Heart left ventricle (tissue), 13 donors: ENCODE measurements around the gene EVA1C.

ENCODE experiments used
- POLR2A ChIP-seq, 2 donors: fragments of 450-650 bp; IDR thresholded peaks; one replicate each; pipeline ENCODE4 v1.6.1; 2017; ENCODE audit warnings: antibody characterized with exemption in 2 of 2, mild to moderate bottlenecking in 2 of 2, moderate library complexity in 2 of 2
- TF ChIP-seq, protein P1 (sequence below), 12 donors: fragments of 200-600 bp; sonication (generic) in 4 of 12; IDR thresholded peaks; one replicate each; pipeline versions ENCODE4 v1.5.0 to v1.8.0; 2018 to 2022; ENCODE audit warnings: antibody characterized with exemption in 12 of 12, mild to moderate bottlenecking in 5 of 12
- donor health status: ischemic (EF 13 %, LVEDD 7.1; RV severe dilation, severe dysfunction).
- donor health status: DM: no; HTN: yes; CAD: no.
- donor health status: DM: no; HTN: no; CAD: no.
- donor health status: ischemic (EF 25% LVEDD 6.9; RV normal size, moderate dysfunction).
- donor health status: ischemic (EF 25% LVEDD 5.7; RV mildly dilated, moderate dysfunction).
- donor health status: ischemic (EF 35%, LVEDD 5.7; RV mildly dilated, moderate dysfunction).
- donor health status: nonischemic (EF 11% LVEDD 7.7; RV severe dilation, severe dysfunction).
- donor health status: DM: yes; HTN: yes; CAD: no.
- donor health status: PGD.
- donor health status: ischemic (EF 29% LVEDD 5.4; RV normal size, mild dysfunction).
- donor health status: nonischemic (EF 23%, LVEDD 6.1; RV moderate dilation, normal function).

DNA sequence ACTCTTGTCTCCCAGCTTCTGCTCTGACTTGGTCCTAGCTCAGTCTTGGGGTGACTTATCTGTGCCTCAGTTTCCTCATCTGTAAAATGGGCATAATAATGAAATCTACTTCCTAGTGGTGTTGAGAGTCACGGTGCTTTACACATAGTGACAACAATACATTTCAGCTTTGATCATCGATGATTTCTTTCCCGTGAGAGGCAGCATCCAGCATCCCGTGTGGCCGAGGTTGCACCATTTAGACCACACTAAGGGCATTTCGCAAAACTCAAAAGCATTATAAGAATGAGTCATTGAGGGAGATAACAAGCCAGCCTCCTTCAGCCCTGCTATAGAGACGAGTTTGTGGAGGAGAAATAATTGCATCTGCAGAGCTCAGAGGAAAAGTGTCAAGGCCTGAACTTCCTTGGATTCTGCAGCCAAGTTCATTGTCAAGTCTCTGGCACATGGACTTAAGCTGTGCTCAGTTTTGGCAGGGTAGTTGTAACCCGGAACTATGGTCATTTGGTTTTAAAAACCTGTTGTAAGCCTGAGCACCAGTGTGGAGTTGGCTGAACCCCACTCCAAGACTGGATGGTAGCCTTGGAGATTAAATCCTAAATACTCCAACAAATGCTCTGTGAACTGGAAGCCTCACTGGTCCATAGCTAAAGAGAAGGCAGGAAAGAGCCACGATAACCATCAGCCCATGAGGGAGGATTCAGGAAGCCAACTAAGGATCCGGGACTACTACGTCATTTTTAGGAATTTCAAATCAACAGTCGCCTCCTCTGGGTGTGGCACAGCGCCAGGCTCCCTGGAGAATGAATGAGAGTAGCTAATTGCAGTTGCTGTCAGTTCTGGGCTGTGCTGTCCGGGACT is 108.6 kb downstream of the EVA1C start:
- no peak for TF ChIP-seq POLR2A (IDR thresholded peaks at IDR 0.05)
- TF ChIP-seq, protein P1, sequence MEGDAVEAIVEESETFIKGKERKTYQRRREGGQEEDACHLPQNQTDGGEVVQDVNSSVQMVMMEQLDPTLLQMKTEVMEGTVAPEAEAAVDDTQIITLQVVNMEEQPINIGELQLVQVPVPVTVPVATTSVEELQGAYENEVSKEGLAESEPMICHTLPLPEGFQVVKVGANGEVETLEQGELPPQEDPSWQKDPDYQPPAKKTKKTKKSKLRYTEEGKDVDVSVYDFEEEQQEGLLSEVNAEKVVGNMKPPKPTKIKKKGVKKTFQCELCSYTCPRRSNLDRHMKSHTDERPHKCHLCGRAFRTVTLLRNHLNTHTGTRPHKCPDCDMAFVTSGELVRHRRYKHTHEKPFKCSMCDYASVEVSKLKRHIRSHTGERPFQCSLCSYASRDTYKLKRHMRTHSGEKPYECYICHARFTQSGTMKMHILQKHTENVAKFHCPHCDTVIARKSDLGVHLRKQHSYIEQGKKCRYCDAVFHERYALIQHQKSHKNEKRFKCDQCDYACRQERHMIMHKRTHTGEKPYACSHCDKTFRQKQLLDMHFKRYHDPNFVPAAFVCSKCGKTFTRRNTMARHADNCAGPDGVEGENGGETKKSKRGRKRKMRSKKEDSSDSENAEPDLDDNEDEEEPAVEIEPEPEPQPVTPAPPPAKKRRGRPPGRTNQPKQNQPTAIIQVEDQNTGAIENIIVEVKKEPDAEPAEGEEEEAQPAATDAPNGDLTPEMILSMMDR (IDR thresholded peaks at IDR 0.05), result no peak
